Measurements from ENCODE around the gene KCNN3.

GRCh38 chr1:154652893-154653292 is 217.2 kb downstream of the KCNN3 start:
- TF ChIP-seq POLR2A (IDR thresholded peaks at IDR 0.05; ENCODE audit: low read depth, low read length), result no peak
- no peak for TF ChIP-seq TAF1 (IDR thresholded peaks at IDR 0.05; ENCODE audit: low read depth, low read length)
- no peak for TF ChIP-seq POLR2AphosphoS5 (IDR thresholded peaks at IDR 0.05; ENCODE audit: low read depth, low read length)
- TF ChIP-seq PAX5 (IDR thresholded peaks at IDR 0.05; ENCODE audit: insufficient read depth, low read length, severe bottlenecking), result no peak
- no peak for TF ChIP-seq SPI1 (IDR thresholded peaks at IDR 0.05; ENCODE audit: low read depth, low read length)
- TF ChIP-seq POU2F2 (IDR thresholded peaks at IDR 0.05; ENCODE audit: low read depth, low read length), result no peak

All from GM12891 (cell line).